Measurements from ENCODE around the gene FER1L5. TPM values are rescaled to one million over a fixed set of nuclear protein-coding genes. Genes with fewer than 3 reads are reported as not detected.

The FER1L5 gene
- 0.02 TPM in 1 of 5 replicates, not detected in the others for total RNA-seq (2022; extraction: Qiagen RNA extraction; ENCODE audit: low read depth)

GRCh38 chr2:96642564-96643360 is at the start of gene FER1L5:
FER1L5 (plus strand) TSS chr2:96642764; CDS start chr2:96642837, 73 bp downstream.

GRCh38 chr2:96638144-96639121 is 4.1 kb upstream of the FER1L5 start, which contains the start of gene KANSL3:
KANSL3 (minus strand) TSS chr2:96638312; CDS start chr2:96637135, 1,177 bp downstream.

GRCh38 chr2:96739633-96740428 is 97.3 kb downstream of the FER1L5 start, which contains the start of gene LMAN2L:
LMAN2L (minus strand) TSS chr2:96740064; CDS start chr2:96740040, 24 bp downstream.

Other genes with a start within 250 kb of the FER1L5 start
- 1.5 to 3.0 TPM (median 1.7 TPM) in 5 replicates for gene NEURL3, start 137.4 kb upstream of the FER1L5 start, total RNA-seq (2022; extraction: Qiagen RNA extraction; ENCODE audit: low read depth)
- 8.4 to 11.8 TPM (median 10.0 TPM) in 5 replicates for gene ARID5A, start 106.0 kb upstream of the FER1L5 start, total RNA-seq (2022; extraction: Qiagen RNA extraction; ENCODE audit: low read depth)
- gene KANSL3, start 4.5 kb upstream of the FER1L5 start, total RNA-seq (2022; extraction: Qiagen RNA extraction; ENCODE audit: low read depth): 32.0 to 37.2 TPM (median 34.1 TPM) in 5 replicates
- 19.8 to 26.3 TPM (median 25.3 TPM) in 5 replicates for gene LMAN2L, start 97.3 kb downstream of the FER1L5 start, total RNA-seq (2022; extraction: Qiagen RNA extraction; ENCODE audit: low read depth)
- 15.3 to 21.0 TPM (median 18.7 TPM) in 5 replicates for gene CNNM4, start 118.1 kb downstream of the FER1L5 start, total RNA-seq (2022; extraction: Qiagen RNA extraction; ENCODE audit: low read depth)
- 11.8 to 16.4 TPM (median 16.0 TPM) in 5 replicates for gene CNNM3, start 173.5 kb downstream of the FER1L5 start, total RNA-seq (2022; extraction: Qiagen RNA extraction; ENCODE audit: low read depth)
- 1.3 to 2.5 TPM (median 1.8 TPM) in 5 replicates for gene ANKRD23, start 201.3 kb downstream of the FER1L5 start, total RNA-seq (2022; extraction: Qiagen RNA extraction; ENCODE audit: low read depth)
- 19.0 to 23.7 TPM (median 20.5 TPM) in 5 replicates for gene ANKRD39, start 215.3 kb downstream of the FER1L5 start, total RNA-seq (2022; extraction: Qiagen RNA extraction; ENCODE audit: low read depth)
- gene SEMA4C, start 227.3 kb downstream of the FER1L5 start, total RNA-seq (2022; extraction: Qiagen RNA extraction; ENCODE audit: low read depth): 18.2 to 25.6 TPM (median 21.5 TPM) in 5 replicates